Measurements from ENCODE around the gene ECHDC1.

DNA sequence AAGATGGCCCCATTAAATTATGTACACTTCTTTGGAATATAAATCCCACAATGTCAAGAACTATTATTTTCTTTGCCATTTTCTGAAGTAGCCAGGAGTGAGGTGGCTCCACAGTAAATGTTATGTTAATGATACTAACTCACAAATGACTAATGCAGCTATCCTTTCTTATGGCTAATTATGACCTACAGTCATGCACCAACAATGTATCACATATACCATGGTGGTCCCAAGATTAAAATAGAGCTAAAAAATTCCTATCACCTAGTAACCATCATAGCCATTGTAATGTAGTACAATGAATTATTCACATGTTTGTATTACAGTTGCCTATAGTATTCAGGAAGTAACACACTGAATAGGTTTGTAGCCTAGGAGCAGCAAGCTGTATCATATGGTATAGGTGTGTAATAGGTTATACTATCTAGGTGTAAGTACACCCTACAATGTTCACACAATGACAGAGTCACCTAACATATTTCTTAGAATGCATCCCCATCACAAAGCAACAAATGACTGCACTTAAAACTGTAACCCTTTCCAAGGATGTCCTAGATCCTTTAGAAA lies 15.3 kb downstream of the ECHDC1 start:
- TF ChIP-seq POLR2A (IDR thresholded peaks at IDR 0.05), result no peak
- TF ChIP-seq, protein P1, sequence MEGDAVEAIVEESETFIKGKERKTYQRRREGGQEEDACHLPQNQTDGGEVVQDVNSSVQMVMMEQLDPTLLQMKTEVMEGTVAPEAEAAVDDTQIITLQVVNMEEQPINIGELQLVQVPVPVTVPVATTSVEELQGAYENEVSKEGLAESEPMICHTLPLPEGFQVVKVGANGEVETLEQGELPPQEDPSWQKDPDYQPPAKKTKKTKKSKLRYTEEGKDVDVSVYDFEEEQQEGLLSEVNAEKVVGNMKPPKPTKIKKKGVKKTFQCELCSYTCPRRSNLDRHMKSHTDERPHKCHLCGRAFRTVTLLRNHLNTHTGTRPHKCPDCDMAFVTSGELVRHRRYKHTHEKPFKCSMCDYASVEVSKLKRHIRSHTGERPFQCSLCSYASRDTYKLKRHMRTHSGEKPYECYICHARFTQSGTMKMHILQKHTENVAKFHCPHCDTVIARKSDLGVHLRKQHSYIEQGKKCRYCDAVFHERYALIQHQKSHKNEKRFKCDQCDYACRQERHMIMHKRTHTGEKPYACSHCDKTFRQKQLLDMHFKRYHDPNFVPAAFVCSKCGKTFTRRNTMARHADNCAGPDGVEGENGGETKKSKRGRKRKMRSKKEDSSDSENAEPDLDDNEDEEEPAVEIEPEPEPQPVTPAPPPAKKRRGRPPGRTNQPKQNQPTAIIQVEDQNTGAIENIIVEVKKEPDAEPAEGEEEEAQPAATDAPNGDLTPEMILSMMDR (IDR thresholded peaks at IDR 0.05), result no peak
- no peak for TF ChIP-seq POLR2AphosphoS5 (IDR thresholded peaks at IDR 0.05)
